ENCODE measurements around the gene CCDC12.

- TF ChIP-seq CREB1 (IDR thresholded peaks at IDR 0.05; ENCODE audit: low read depth) (no peak), REST (IDR thresholded peaks at IDR 0.05; ENCODE audit: low read depth) (no peak), TAF1 (IDR thresholded peaks at IDR 0.05; ENCODE audit: low read depth) (no peak)
These were observed 66.9 kb downstream of the CCDC12 start for GRCh38 chr3:46909535-46910161.
